HCT116 (cell line): ENCODE results near the gene SUPT3H. TPM values are rescaled to one million over a fixed set of nuclear protein-coding genes. Genes with fewer than 3 reads are reported as not detected.

Source experiments
- ATAC-seq: fragments of 200-7000 bp; cut with Tn5 transposase; 2 replicates; pipeline ENCODE4 v1.9.1; 2020; ENCODE audit warnings: mild to moderate bottlenecking, moderate library complexity
- BruUV-seq: library from RNA; stranded (reverse); fragments of 400-500 nt; replicated peaks from 2 replicates; lab custom pipeline; 2021; lab: Mats Ljungman, UMichigan
- CTCF ChIA-PET: fragments of 300-600 bp; sonication (Branson Sonifier 250); formaldehyde crosslinking; loops from one replicate; lab custom pipeline; 2021; ENCODE audit warnings: antibody characterized with exemption; lab: Charles Lee
- POLR2A ChIA-PET: fragments of 300-600, 350-600 bp; sonication (Branson Sonifier 250); formaldehyde crosslinking; loops from one replicate; lab custom pipeline; 2021; ENCODE audit warnings: antibody characterized with exemption; lab: Charles Lee
- RAD21 ChIA-PET, 2 experiments: fragments of 300-600 bp; sonication (Branson Sonifier 250); formaldehyde crosslinking; loops; one replicate each; lab custom pipeline; 2023; ENCODE audit warnings: low total read pairs in 2 of 2; ENCODE audit not compliant: uncharacterized antibody in 2 of 2, unreplicated experiment in 2 of 2, low non-redundant PET in 1 of 2; lab: Charles Lee
- DNase-seq: peaks from one replicate; pipeline ENCODE4 v3.0.0-alpha.2; 2010; ENCODE audit warnings: low read depth, low spot score
- H2AFZ ChIP-seq: fragments of 200-600 bp; shearing (Covaris generic), sonication (generic); 2 replicates; pipeline ENCODE4 v1.6.1; 2017; ENCODE audit warnings: low read depth, mixed run types, mixed read lengths, antibody characterized with exemption, low read length; ENCODE audit not compliant: poor library complexity, severe bottlenecking
- H3K27ac ChIP-seq: 2 replicates; pipeline ENCODE4 v1.5.1; 2012; ENCODE audit warnings: low read depth, low read length
- H3K27me3 ChIP-seq: fragments of 200-600 bp; sonication (generic); 2 replicates; pipeline ENCODE4 v1.6.1; 2016; ENCODE audit warnings: mixed run types, low read length, mixed read lengths; ENCODE audit not compliant: insufficient read depth
- H3K36me3 ChIP-seq, 2 experiments: fragments of 200-500 bp in 1 of 2; fragments of 200-600 bp in 1 of 2; sonication (Bioruptor generic) in 1 of 2; sonication (generic) in 1 of 2; 2 replicates each; pipeline versions ENCODE4 v1.5.1 to v1.6.1; 2014 to 2016; ENCODE audit warnings: low read length in 2 of 2, inconsistent platforms in 1 of 2, mixed read lengths in 1 of 2, mixed run types in 1 of 2; ENCODE audit not compliant: insufficient read depth in 2 of 2, control insufficient read depth in 1 of 2
- H3K4me1 ChIP-seq, 2 experiments: fragments of 200-600 bp in 1 of 2; sonication (generic) in 1 of 2; 2 replicates each; pipeline versions ENCODE4 v1.5.1 to v1.6.1; 2012 to 2017; ENCODE audit warnings: low read length in 2 of 2, inconsistent platforms in 1 of 2, mild to moderate bottlenecking in 1 of 2, mixed read lengths in 1 of 2, mixed run types in 1 of 2, moderate library complexity in 1 of 2; ENCODE audit not compliant: insufficient read depth in 2 of 2, control insufficient read depth in 1 of 2
- H3K4me2 ChIP-seq: fragments of 200-600 bp; sonication (generic); 2 replicates; pipeline ENCODE4 v1.6.1; 2017; ENCODE audit warnings: mixed run types, low read length, mixed read lengths
- H3K4me3 ChIP-seq, 2 experiments: fragments of 200-600 bp in 1 of 2; sonication (generic) in 1 of 2; replicated peaks in 1 of 2; 2 replicates each; pipeline ENCODE4 v1.5.1; 2011 to 2016; ENCODE audit warnings: low read length in 2 of 2, control low read depth in 1 of 2, low read depth in 1 of 2, mild to moderate bottlenecking in 1 of 2, mixed read lengths in 1 of 2, mixed run types in 1 of 2
- H3K79me2 ChIP-seq: fragments of 200-600 bp; sonication (generic); 2 replicates; pipeline ENCODE4 v1.6.1; 2017; ENCODE audit warnings: mild to moderate bottlenecking, mixed run types, low read length, moderate library complexity, mixed read lengths; ENCODE audit not compliant: insufficient read depth
- H3K9ac ChIP-seq: fragments of 200-600 bp; sonication (generic); 2 replicates; pipeline ENCODE4 v1.6.1; 2016; ENCODE audit warnings: low read length, mixed read lengths
- H3K9me2 ChIP-seq: fragments of 200-600 bp; sonication (generic), shearing (Covaris generic); 2 replicates; pipeline ENCODE4 v1.6.1; 2017; ENCODE audit warnings: mixed run types, mild to moderate bottlenecking, moderate library complexity; ENCODE audit not compliant: insufficient read depth
- H3K9me3 ChIP-seq, 2 experiments: fragments of 200-500 bp in 1 of 2; fragments of 200-600 bp in 1 of 2; sonication (Bioruptor generic) in 1 of 2; sonication (generic) in 1 of 2; 2 replicates each; pipeline ENCODE4 v1.6.1; 2014 to 2017; ENCODE audit warnings: low read length in 2 of 2, mixed read lengths in 2 of 2, inconsistent platforms in 1 of 2, low read depth in 1 of 2, mild to moderate bottlenecking in 1 of 2, mixed run types in 1 of 2, moderate library complexity in 1 of 2; ENCODE audit not compliant: control insufficient read depth in 1 of 2, insufficient read depth in 1 of 2
- H4K20me1 ChIP-seq: fragments of 200-600 bp; sonication (generic), shearing (Covaris generic); 2 replicates; pipeline ENCODE4 v1.6.1; 2017; ENCODE audit warnings: mixed run types, mild to moderate bottlenecking, moderate library complexity; ENCODE audit not compliant: insufficient read depth
- CBX3 ChIP-seq: IDR thresholded peaks from 2 replicates; pipeline ENCODE4 v1.6.1; 2012; ENCODE audit warnings: low read depth
- CEBPB ChIP-seq: IDR thresholded peaks from 2 replicates; pipeline ENCODE4 v1.6.1; 2012; ENCODE audit warnings: low read depth
- EGR1 ChIP-seq: IDR thresholded peaks from 2 replicates; pipeline ENCODE4 v1.6.1; 2012; ENCODE audit warnings: low read depth
- ELF1 ChIP-seq: IDR thresholded peaks from 2 replicates; pipeline ENCODE4 v1.6.1; 2012; ENCODE audit warnings: low read depth, borderline replicate concordance
- EZH2 ChIP-seq: fragments of 200-600 bp; sonication (generic); IDR thresholded peaks from 2 replicates; pipeline ENCODE4 v1.6.1; 2017; ENCODE audit warnings: antibody characterized with exemption, mixed run types
- EZH2phosphoT487 ChIP-seq: fragments of 200-600 bp; IDR thresholded peaks from 2 replicates; pipeline ENCODE4 v1.6.1; 2018; ENCODE audit warnings: antibody characterized with exemption, borderline replicate concordance
- FOSL1 ChIP-seq: IDR thresholded peaks from 2 replicates; pipeline ENCODE4 v1.6.1; 2012; ENCODE audit warnings: low read depth
- JUND ChIP-seq: IDR thresholded peaks from 2 replicates; pipeline ENCODE4 v1.6.1; 2012
- POLR2A ChIP-seq: IDR thresholded peaks from 2 replicates; pipeline ENCODE4 v1.7.0; 2011; ENCODE audit warnings: borderline replicate concordance; ENCODE audit not compliant: insufficient read depth, insufficient read length; ENCODE audit errors: extremely low read depth
- POLR2AphosphoS5 ChIP-seq: IDR thresholded peaks from 2 replicates; pipeline ENCODE4 v1.6.1; 2011; ENCODE audit warnings: mild to moderate bottlenecking, low read depth, low read length, moderate library complexity
- RAD21 ChIP-seq: IDR thresholded peaks from 2 replicates; pipeline ENCODE4 v1.6.1; 2012; ENCODE audit warnings: low read depth, mild to moderate bottlenecking
- SP1 ChIP-seq: IDR thresholded peaks from 2 replicates; pipeline ENCODE4 v1.6.1; 2012; ENCODE audit warnings: low read depth
- SRF ChIP-seq: IDR thresholded peaks from 2 replicates; pipeline ENCODE4 v1.6.1; 2012; ENCODE audit warnings: low read depth
- TCF7L2 ChIP-seq: IDR thresholded peaks from 2 replicates; pipeline ENCODE4 v1.7.0; 2011; ENCODE audit warnings: borderline replicate concordance, inconsistent platforms; ENCODE audit not compliant: insufficient read depth, insufficient read length; ENCODE audit errors: extremely low read depth
- YY1 ChIP-seq: IDR thresholded peaks from 2 replicates; pipeline ENCODE4 v1.6.1; 2011; ENCODE audit warnings: low read length, low read depth, moderate library complexity, mild to moderate bottlenecking; ENCODE audit not compliant: insufficient replicate concordance; ENCODE audit errors: extremely low read depth
- ZFX ChIP-seq: fragments of 450-650 bp; IDR thresholded peaks from 2 replicates; pipeline ENCODE4 v1.6.1; 2017
- ZNF274 ChIP-seq: fragments of 200-500 bp; sonication (Bioruptor generic); IDR thresholded peaks from 2 replicates; pipeline ENCODE4 v1.6.1; 2014; ENCODE audit warnings: mild to moderate bottlenecking, low read depth, low read length, inconsistent platforms
- intact Hi-C: fragments of 100-400 bp; cut with micrococcal nuclease; formaldehyde crosslinking; loops from 2 replicates; pipeline ENCODE4 v1.10.0; 2022
- total RNA-seq: library from RNA; stranded (reverse); gene quantifications from one replicate; pipeline ENCODE4 v1.2.1, GENCODE V29; 2021; ENCODE audit not compliant: unreplicated experiment
- TF ChIP-seq, protein P1 (sequence below): IDR thresholded peaks from 2 replicates; pipeline ENCODE4 v1.6.1; 2012
- TF ChIP-seq, protein P2 (sequence below), 3 experiments: fragments of 200-600 bp in 1 of 3; sonication (generic) in 1 of 3; IDR thresholded peaks in 2 of 3; conservative IDR thresholded peaks in 1 of 3; 2 replicates each; pipeline ENCODE4 v1.5.1; 2012 to 2017; ENCODE audit warnings: low read depth in 2 of 3, low read length in 2 of 3, antibody characterized with exemption in 1 of 3, borderline replicate concordance in 1 of 3, control low read depth in 1 of 3, mild to moderate bottlenecking in 1 of 3, mixed read lengths in 1 of 3, mixed run types in 1 of 3, moderate library complexity in 1 of 3; ENCODE audit not compliant: insufficient read depth in 1 of 3

The SUPT3H gene
- total RNA-seq, 1 experiment from 2014 or later = 7.4 TPM

DNA sequence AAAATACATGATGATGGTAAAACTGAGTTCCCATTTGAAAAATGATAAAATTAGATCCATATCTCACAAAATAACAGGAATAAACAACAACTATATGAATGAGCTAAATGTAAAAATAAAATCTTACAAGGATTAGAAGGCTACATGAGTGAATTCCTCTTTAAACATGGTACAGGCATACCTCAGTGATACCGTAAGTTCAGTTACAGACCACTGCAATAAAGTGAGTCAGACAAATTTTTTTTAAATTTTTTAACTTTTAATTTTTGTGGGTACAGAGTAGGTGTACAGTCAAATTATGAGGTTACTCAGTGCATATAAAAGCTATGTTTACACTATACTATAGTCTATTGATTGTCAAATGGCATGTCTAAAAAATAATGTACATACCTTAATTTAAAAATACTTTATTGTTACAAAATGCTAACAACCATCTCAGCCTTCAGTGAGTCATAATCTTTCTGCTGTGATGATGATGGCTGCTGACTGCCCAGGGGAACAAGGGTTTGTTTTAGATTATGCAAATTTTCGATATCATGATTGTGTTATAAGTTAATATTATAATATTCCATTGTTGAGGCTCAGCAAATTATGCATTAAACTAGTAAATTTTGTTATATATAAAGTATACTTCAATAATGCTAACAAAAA, 272.4 kb downstream of the SUPT3H start:
- Histone ChIP-seq H3K79me2 (no peaks in the 10 kb centered on the region), H3K9me2 (no peaks in the 10 kb centered on the region), H3K4me1 (no peaks in the 10 kb centered on the region), H3K27me3 (no peaks in the 10 kb centered on the region), H4K20me1 (no peaks in the 10 kb centered on the region), H3K27ac (no peak overlapping the region), H3K36me3 (no peaks in the 10 kb centered on the region), H3K9ac (no peak overlapping the region), H3K4me3 (no peak overlapping the region), H3K9me3 (no peaks in the 10 kb centered on the region), H2AFZ (no peak overlapping the region), H3K4me2 (no peak overlapping the region)
- no peak for DNase-seq
- no TSS peak for BruUV-seq
- intact Hi-C loops = no loop called here
- CTCF ChIA-PET = no interaction called here
- RAD21 ChIA-PET = no interaction called here
- no peak for ATAC-seq
- POLR2A ChIA-PET = no interaction called here
- TF ChIP-seq EZH2phosphoT487 (no peak), SRF (no peak), EGR1 (no peak), POLR2A (no peak), ZFX (no peak), YY1 (no peak), TCF7L2 (no peak), JUND (no peak)
- TF ChIP-seq, protein P1, sequence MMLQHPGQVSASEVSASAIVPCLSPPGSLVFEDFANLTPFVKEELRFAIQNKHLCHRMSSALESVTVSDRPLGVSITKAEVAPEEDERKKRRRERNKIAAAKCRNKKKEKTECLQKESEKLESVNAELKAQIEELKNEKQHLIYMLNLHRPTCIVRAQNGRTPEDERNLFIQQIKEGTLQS = no peak

DNA sequence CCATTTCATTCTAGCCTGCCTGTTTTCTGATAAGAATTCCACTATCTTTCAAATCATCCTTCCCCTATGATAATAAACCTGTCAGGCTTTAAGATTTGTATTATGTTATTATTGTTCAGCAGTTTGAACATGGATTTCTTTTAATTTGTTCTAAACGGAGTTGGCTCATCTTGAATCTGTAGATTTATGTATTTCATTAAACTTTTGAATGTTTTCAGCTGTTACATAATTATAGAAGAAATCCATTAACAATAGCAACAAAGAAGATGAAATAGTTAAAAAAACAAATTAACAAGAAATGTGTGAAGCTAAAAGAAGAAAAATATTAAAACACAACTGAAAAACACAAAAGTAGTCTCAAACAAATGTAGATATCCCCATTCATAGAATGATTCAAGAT, 273.3 kb downstream of the SUPT3H start:
- DNase-seq (no peak), ATAC-seq (no peak)
- Histone ChIP-seq H4K20me1 (no peaks in the 10 kb centered on the region), H3K79me2 (no peaks in the 10 kb centered on the region), H3K4me2 (no peak overlapping the region), H3K4me3 (no peak overlapping the region), H3K9me3 (no peaks in the 10 kb centered on the region), H3K9ac (no peak overlapping the region), H2AFZ (no peak overlapping the region), H3K36me3 (no peaks in the 10 kb centered on the region), H3K27ac (no peak overlapping the region), H3K9me2 (no peaks in the 10 kb centered on the region), H3K27me3 (no peaks in the 10 kb centered on the region), H3K4me1 (no peaks in the 10 kb centered on the region)
- ChIA-PET POLR2A (no interaction called here), RAD21 (no interaction called here), CTCF (no interaction called here)
- no TSS peak for BruUV-seq
- intact Hi-C loops = no loop called here
- TF ChIP-seq ELF1 (no peak), EZH2phosphoT487 (no peak), POLR2A (no peak), POLR2AphosphoS5 (no peak), ZNF274 (no peak), RAD21 (no peak), FOSL1 (no peak), YY1 (no peak), CEBPB (no peak), CBX3 (no peak), EZH2 (no peak), JUND (no peak), SP1 (no peak)
- TF ChIP-seq, protein P2, sequence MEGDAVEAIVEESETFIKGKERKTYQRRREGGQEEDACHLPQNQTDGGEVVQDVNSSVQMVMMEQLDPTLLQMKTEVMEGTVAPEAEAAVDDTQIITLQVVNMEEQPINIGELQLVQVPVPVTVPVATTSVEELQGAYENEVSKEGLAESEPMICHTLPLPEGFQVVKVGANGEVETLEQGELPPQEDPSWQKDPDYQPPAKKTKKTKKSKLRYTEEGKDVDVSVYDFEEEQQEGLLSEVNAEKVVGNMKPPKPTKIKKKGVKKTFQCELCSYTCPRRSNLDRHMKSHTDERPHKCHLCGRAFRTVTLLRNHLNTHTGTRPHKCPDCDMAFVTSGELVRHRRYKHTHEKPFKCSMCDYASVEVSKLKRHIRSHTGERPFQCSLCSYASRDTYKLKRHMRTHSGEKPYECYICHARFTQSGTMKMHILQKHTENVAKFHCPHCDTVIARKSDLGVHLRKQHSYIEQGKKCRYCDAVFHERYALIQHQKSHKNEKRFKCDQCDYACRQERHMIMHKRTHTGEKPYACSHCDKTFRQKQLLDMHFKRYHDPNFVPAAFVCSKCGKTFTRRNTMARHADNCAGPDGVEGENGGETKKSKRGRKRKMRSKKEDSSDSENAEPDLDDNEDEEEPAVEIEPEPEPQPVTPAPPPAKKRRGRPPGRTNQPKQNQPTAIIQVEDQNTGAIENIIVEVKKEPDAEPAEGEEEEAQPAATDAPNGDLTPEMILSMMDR (IDR thresholded peaks at IDR 0.05 in 2 of 3, conservative IDR thresholded peaks at IDR 0.05 in 1 of 3; ENCODE audit: borderline replicate concordance in 1 of 3, insufficient read depth in 1 of 3, low read depth in 2 of 3, low read length in 2 of 3) = no peak
